ENCODE results near the gene ULBP1. TPM values are rescaled to one million over a fixed set of nuclear protein-coding genes. Genes with fewer than 3 reads are reported as not detected.
A peak's percentile ranks its signal among the peaks of the same experiment; 100 is the strongest.
"Not testable (repeated sequence)": the region's sequence is repeated elsewhere in the genome, so short reads cannot be mapped to it uniquely, and the experiment has no call there.

ULBP1 gene
- total RNA-seq, 4 donors from 2014 or later: 0.33 to 0.46 TPM; not detected in 2

GRCh38 chr6:149919834-149920225 is 43.9 kb upstream of the ULBP1 start:
- Histone ChIP-seq H3K4me1 (peaks cover 4 to 14% of the 10 kb centered on the region in 2 donors), H3K36me3 (no peaks in the 10 kb centered on the region), H3K9me3 (no peaks in the 10 kb centered on the region), H3K27me3 (no peaks in the 10 kb centered on the region), H3K27ac (no peak overlapping the region), H3K4me3 (replicated peaks in 1 of 3) (no peak overlapping the region)
- no peak for DNase-seq
- intact Hi-C loops (cut with DNase I): no loop called here
- 87 to 91% methylated on average over 4 of the region's 4 CpGs for WGBS, 2 donors
- TF ChIP-seq, protein P1, sequence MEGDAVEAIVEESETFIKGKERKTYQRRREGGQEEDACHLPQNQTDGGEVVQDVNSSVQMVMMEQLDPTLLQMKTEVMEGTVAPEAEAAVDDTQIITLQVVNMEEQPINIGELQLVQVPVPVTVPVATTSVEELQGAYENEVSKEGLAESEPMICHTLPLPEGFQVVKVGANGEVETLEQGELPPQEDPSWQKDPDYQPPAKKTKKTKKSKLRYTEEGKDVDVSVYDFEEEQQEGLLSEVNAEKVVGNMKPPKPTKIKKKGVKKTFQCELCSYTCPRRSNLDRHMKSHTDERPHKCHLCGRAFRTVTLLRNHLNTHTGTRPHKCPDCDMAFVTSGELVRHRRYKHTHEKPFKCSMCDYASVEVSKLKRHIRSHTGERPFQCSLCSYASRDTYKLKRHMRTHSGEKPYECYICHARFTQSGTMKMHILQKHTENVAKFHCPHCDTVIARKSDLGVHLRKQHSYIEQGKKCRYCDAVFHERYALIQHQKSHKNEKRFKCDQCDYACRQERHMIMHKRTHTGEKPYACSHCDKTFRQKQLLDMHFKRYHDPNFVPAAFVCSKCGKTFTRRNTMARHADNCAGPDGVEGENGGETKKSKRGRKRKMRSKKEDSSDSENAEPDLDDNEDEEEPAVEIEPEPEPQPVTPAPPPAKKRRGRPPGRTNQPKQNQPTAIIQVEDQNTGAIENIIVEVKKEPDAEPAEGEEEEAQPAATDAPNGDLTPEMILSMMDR (IDR thresholded peaks at IDR 0.05): no peak
- TF ChIP-seq POLR2A (IDR thresholded peaks at IDR 0.05): no peak

GRCh38 chr6:149921361-149921760 is 42.4 kb upstream of the ULBP1 start:
- intact Hi-C loops (cut with DNase I): no loop called here
- Histone ChIP-seq H3K4me1 (peaks cover 4 to 25% of the 10 kb centered on the region in 2 donors), H3K27ac (no peak overlapping the region), H3K27me3 (no peaks in the 10 kb centered on the region), H3K9me3 (no peaks in the 10 kb centered on the region), H3K36me3 (no peaks in the 10 kb centered on the region), H3K4me3 (replicated peaks in 1 of 3) (no peak overlapping the region)
- WGBS, 2 donors: 86 to 100% methylated on average over 2 to 5 of the region's 6 CpGs
- no peak for TF ChIP-seq POLR2A (IDR thresholded peaks at IDR 0.05)
- TF ChIP-seq, protein P1 (IDR thresholded peaks at IDR 0.05): no peak
- DNase-seq: no peak

DNA sequence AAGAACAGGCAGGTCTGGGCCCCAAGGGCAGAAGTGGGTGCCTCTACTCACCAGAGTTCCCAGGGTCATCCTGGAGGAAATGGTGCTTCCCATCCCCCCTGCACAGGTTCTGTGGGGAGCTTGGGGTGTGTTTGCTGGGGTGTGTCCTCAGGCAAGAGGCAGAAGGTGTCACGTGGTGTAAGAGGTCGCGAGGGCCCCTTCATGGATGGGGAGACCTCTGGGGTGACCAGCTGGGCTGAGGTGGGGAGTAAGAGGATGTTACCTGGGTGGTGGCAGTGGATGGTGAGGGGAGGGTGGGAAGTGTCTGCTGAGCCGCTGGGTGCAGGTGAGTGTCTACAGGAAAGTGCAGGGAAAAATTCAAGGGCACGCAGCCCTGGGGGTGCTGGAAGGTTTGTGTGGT is 41.7 kb upstream of the ULBP1 start:
- WGBS, 2 donors: 28 to 47% methylated on average over 5 of the region's 5 CpGs
- not testable (repeated sequence) for H3K4me3 ChIP-seq (replicated peaks in 1 of 3)
- intact Hi-C loops (cut with DNase I): loop anchor here (2.0 kb wide), 1 partner anchor 85 kb away; no protein-coding TSS in a partner anchor

GRCh38 chr6:149922642-149923326 is 41.0 kb upstream of the ULBP1 start, which contains the start of gene RAET1G:
Gene RAET1G, minus strand, starts transcription at chr6:149923121. Its CDS starts 111 bp downstream, at chr6:149923010.
- no peaks in the 10 kb centered on the region for H3K36me3 ChIP-seq
- H3K4me1 ChIP-seq: peaks cover 4 to 25% of the 10 kb centered on the region in 2 donors
- peak; percentile 95 for DNase-seq
- H3K9me3 ChIP-seq: no peaks in the 10 kb centered on the region
- TF ChIP-seq, protein P1 (IDR thresholded peaks at IDR 0.05): no peak
- TF ChIP-seq POLR2A (IDR thresholded peaks at IDR 0.05): peak in 1 of 2 donors; percentile 74
- H3K27me3 ChIP-seq: no peaks in the 10 kb centered on the region
- 0 to 1% methylated on average over 28 to 37 of the region's 40 CpGs for WGBS, 2 donors
- H3K4me3 ChIP-seq (replicated peaks in 1 of 3): peak within 1 kb of the TSS; percentile 28 to 43 (median 35)
- intact Hi-C loops (cut with DNase I): loop anchor here (2.0 kb wide), 1 partner anchor 86 kb away; no protein-coding TSS in a partner anchor
- peak within 1 kb of the TSS in 1 of 3 donors; percentile 43 for H3K27ac ChIP-seq

More for the DNA sequence above, 41.7 kb upstream of the ULBP1 start:
- H3K9me3 ChIP-seq, H3K36me3 ChIP-seq, H3K27me3 ChIP-seq, H3K27ac ChIP-seq, DNase-seq: not testable (repeated sequence)
- H3K4me1 ChIP-seq: peaks cover 4 to 25% of the 10 kb centered on the region in 2 donors

- peak in 1 of 2 donors; percentile 19 for DNase-seq
- peak overlapping the region in 1 of 3 donors; percentile 43 for H3K27ac ChIP-seq
- 25 to 27% methylated on average over 32 to 33 of the region's 33 CpGs for WGBS, 2 donors
- H3K9me3 ChIP-seq: no peaks in the 10 kb centered on the region
- TF ChIP-seq, protein P1 (IDR thresholded peaks at IDR 0.05): no peak
- TF ChIP-seq POLR2A (IDR thresholded peaks at IDR 0.05): no peak
- no peaks in the 10 kb centered on the region for H3K36me3 ChIP-seq
- no peaks in the 10 kb centered on the region for H3K27me3 ChIP-seq
- intact Hi-C loops (cut with DNase I): loop anchor here (2.0 kb wide), 1 partner anchor 87 kb away; no protein-coding TSS in a partner anchor
- H3K4me3 ChIP-seq (replicated peaks in 1 of 3): peak overlapping the region in 2 of 3 donors; percentile 8 to 43
- peaks cover 5 to 25% of the 10 kb centered on the region in 2 donors for H3K4me1 ChIP-seq
Measured at GRCh38 chr6:149923327-149923986, 40.3 kb upstream of the ULBP1 start.

All from thyroid gland (tissue), 4 donors.